ENCODE data around the gene REG1B. TPM values are rescaled to one million over a fixed set of nuclear protein-coding genes. Genes with fewer than 3 reads are reported as not detected.

REG1B gene
- total RNA-seq, 1 experiment from 2014 or later: 2.0 TPM

DNA sequence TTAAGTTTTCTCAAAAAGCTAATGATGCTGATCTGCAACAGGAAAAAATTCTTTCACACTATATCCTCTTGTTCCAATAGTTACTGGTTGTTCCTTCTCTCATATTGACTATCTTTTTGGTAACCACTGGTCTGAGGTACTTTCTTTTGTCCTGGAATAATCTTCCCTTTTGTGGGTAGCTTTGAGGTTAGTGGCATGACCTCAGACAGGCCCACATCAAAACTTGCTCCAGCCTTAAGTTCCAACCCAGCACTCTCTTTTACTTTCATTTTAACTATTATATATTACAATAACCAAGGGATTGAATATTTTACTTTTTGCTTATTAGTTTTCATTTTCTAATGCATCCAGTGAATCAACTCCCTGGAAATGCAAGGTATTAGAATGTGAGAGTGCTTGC lies 42.0 kb upstream of the REG1B start:
- no peak for TF ChIP-seq POLR2AphosphoS5 (IDR thresholded peaks at IDR 0.05; ENCODE audit: low read depth, low read length)
- TF ChIP-seq, protein P1, sequence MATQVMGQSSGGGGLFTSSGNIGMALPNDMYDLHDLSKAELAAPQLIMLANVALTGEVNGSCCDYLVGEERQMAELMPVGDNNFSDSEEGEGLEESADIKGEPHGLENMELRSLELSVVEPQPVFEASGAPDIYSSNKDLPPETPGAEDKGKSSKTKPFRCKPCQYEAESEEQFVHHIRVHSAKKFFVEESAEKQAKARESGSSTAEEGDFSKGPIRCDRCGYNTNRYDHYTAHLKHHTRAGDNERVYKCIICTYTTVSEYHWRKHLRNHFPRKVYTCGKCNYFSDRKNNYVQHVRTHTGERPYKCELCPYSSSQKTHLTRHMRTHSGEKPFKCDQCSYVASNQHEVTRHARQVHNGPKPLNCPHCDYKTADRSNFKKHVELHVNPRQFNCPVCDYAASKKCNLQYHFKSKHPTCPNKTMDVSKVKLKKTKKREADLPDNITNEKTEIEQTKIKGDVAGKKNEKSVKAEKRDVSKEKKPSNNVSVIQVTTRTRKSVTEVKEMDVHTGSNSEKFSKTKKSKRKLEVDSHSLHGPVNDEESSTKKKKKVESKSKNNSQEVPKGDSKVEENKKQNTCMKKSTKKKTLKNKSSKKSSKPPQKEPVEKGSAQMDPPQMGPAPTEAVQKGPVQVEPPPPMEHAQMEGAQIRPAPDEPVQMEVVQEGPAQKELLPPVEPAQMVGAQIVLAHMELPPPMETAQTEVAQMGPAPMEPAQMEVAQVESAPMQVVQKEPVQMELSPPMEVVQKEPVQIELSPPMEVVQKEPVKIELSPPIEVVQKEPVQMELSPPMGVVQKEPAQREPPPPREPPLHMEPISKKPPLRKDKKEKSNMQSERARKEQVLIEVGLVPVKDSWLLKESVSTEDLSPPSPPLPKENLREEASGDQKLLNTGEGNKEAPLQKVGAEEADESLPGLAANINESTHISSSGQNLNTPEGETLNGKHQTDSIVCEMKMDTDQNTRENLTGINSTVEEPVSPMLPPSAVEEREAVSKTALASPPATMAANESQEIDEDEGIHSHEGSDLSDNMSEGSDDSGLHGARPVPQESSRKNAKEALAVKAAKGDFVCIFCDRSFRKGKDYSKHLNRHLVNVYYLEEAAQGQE (IDR thresholded peaks at IDR 0.05; ENCODE audit: insufficient read depth in 1 of 2, low read depth in 2 of 2, low read length in 1 of 2): no peak
- no peak for TF ChIP-seq SIN3A (IDR thresholded peaks at IDR 0.05; ENCODE audit: borderline replicate concordance, insufficient read depth, low read depth, low read length)
- no peak for TF ChIP-seq TCF7L2 (IDR thresholded peaks at IDR 0.05; ENCODE audit: low read depth, low read length)
- TF ChIP-seq, protein P2, sequence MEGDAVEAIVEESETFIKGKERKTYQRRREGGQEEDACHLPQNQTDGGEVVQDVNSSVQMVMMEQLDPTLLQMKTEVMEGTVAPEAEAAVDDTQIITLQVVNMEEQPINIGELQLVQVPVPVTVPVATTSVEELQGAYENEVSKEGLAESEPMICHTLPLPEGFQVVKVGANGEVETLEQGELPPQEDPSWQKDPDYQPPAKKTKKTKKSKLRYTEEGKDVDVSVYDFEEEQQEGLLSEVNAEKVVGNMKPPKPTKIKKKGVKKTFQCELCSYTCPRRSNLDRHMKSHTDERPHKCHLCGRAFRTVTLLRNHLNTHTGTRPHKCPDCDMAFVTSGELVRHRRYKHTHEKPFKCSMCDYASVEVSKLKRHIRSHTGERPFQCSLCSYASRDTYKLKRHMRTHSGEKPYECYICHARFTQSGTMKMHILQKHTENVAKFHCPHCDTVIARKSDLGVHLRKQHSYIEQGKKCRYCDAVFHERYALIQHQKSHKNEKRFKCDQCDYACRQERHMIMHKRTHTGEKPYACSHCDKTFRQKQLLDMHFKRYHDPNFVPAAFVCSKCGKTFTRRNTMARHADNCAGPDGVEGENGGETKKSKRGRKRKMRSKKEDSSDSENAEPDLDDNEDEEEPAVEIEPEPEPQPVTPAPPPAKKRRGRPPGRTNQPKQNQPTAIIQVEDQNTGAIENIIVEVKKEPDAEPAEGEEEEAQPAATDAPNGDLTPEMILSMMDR (IDR thresholded peaks at IDR 0.05): no peak
- DNase-seq (ENCODE audit: low read depth, low spot score) (no peak), ATAC-seq (no peak)
- in situ Hi-C loops (cut with HindIII; ENCODE audit: low pct_unique_long_range_greater_than_20kb, low sequenced_read_pairs) (no loop called here), intact Hi-C loops (cut with micrococcal nuclease; ENCODE audit: unreplicated experiment) (no loop called here)
- H3K36me3 ChIP-seq (ENCODE audit: control insufficient read depth, insufficient read depth, low read length): no peaks in the 10 kb centered on the region
- H3K9me3 ChIP-seq (ENCODE audit: control insufficient read depth, insufficient read depth, low read depth, low read length): no peaks in the 10 kb centered on the region
- no TSS peak for BruUV-seq (replicated peaks)
- H3K4me1 ChIP-seq (ENCODE audit: control insufficient read depth, insufficient read depth, low read length): no peaks in the 10 kb centered on the region
- no peak overlapping the region for H3K27ac ChIP-seq (ENCODE audit: low read length)
- no peak overlapping the region for H3K4me3 ChIP-seq (ENCODE audit: low read depth in 2 of 2, low read length in 2 of 2)
- POLR2A ChIA-PET: no interaction called here
- H3K27me3 ChIP-seq (ENCODE audit: control insufficient read depth, insufficient read depth, low read length): no peaks in the 10 kb centered on the region
- CTCF ChIA-PET: no interaction called here

DNA sequence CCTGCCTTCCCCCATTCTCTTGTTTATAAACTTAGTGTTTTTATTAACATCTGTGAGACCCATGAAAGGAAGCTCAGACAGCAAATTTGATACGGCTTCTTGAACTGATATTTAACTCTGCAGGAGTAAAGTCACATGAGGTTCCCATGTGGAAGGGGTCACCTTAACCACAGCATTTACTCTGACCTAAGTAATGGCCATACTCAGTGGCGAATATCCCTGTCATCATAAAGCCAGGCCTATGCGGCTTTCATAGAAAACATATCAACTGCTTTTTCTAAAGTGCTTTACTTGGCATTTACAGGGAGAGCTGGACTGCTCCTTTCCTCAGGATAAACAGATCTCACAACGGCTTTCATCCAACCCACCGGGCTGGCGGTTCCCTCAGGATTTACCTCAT lies 41.5 kb upstream of the REG1B start:
- H3K27ac ChIP-seq (ENCODE audit: low read length): no peak overlapping the region
- H3K4me1 ChIP-seq (ENCODE audit: control insufficient read depth, insufficient read depth, low read length): no peaks in the 10 kb centered on the region
- TF ChIP-seq TCF7L2 (IDR thresholded peaks at IDR 0.05; ENCODE audit: low read depth, low read length): no peak
- TF ChIP-seq, protein P1 (IDR thresholded peaks at IDR 0.05; ENCODE audit: insufficient read depth in 1 of 2, low read depth in 2 of 2, low read length in 1 of 2): no peak
- TF ChIP-seq SIN3A (IDR thresholded peaks at IDR 0.05; ENCODE audit: borderline replicate concordance, insufficient read depth, low read depth, low read length): no peak
- TF ChIP-seq POLR2AphosphoS5 (IDR thresholded peaks at IDR 0.05; ENCODE audit: low read depth, low read length): no peak
- TF ChIP-seq, protein P2 (IDR thresholded peaks at IDR 0.05): no peak
- BruUV-seq (replicated peaks): no TSS peak
- H3K36me3 ChIP-seq (ENCODE audit: control insufficient read depth, insufficient read depth, low read length): no peaks in the 10 kb centered on the region
- no peak overlapping the region for H3K4me3 ChIP-seq (ENCODE audit: low read depth in 2 of 2, low read length in 2 of 2)
- DNase-seq (ENCODE audit: low read depth, low spot score): no peak
- ChIA-PET CTCF (no interaction called here), POLR2A (no interaction called here)
- no peak for ATAC-seq
- H3K27me3 ChIP-seq (ENCODE audit: control insufficient read depth, insufficient read depth, low read length): no peaks in the 10 kb centered on the region
- no peaks in the 10 kb centered on the region for H3K9me3 ChIP-seq (ENCODE audit: control insufficient read depth, insufficient read depth, low read depth, low read length)
- in situ Hi-C loops (cut with HindIII; ENCODE audit: low pct_unique_long_range_greater_than_20kb, low sequenced_read_pairs): no loop called here
- intact Hi-C loops (cut with micrococcal nuclease; ENCODE audit: unreplicated experiment): no loop called here
